HG03196 (cell line): Measurements from ENCODE around the gene UST.
"Not testable (repeated sequence)": the region's sequence is repeated elsewhere in the genome, so short reads cannot be mapped to it uniquely, and the experiment has no call there.

Experiments used
- ATAC-seq: cut with Tn5 transposase; IDR thresholded peaks from one replicate; pipeline ENCODE4 v1.9.1; 2021; ENCODE audit not compliant: unreplicated experiment

Gene UST

GRCh38 chr6:148967541-148967956 is 220.7 kb downstream of the UST start:
- ATAC-seq, result no peak

DNA sequence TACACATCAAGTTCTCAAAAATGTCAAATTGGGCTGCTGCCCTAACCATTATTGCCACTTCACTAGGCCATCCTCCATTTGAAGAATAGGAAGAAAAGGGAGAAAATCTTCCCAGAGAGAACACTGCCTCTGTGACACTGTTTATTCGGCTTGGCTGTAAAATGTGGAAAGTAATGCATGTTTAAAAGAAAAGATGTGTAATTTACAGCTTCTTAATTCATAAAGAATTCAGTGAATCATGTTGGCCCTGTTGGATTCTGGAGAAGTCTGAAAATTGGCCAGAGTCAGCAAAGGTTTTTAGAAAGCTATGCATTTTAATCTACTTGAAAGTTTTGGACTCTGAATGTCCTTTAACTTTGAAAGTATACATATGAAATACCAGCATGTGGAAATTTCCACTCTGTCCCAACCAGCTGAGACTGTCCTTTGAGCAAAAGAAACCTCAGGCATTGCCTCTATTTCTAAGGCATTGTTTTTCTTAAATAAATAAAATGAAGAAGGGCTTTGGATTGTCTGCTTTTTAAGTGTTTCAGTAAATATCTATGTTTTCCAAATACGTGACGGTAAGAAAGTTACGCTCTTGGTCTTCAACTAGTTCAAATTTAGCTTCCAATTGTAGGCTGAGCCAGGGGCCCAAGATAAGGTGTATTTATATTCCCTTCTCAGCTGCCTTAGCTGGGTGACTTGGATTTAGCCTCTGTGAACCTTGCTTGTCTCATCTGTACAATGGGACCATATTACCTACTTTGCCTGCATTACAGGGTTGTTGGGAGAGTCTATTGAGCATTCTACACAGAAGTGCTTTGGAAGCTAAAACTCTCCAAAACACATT is 222.2 kb downstream of the UST start:
- ATAC-seq, result no peak

DNA sequence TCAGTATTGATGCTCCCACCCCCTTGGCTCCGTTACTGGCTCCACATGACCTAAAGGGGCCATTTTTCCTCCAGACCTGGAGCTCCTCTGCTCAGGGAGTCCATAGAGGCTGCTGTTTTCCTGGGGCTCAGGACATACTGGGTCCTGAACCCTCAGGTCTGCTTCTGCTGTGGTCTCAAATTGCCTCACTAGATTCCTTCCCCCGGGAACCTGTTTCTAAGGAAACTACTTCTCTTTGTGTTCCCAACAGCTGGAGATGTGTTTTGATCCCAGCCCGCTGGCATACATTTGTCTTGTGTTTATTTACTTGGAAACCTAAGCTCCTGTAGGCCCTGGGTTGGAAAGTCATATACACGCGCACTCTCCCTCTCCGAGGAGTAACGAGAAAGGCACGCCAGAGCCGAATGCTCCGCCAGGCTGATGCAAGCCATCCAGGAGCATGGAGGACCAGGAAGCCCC is 222.8 kb downstream of the UST start:
- ATAC-seq, result no peak

- ATAC-seq, result no peak
These were observed 224.4 kb downstream of the UST start for GRCh38 chr6:148971031-148971927.

- ATAC-seq, result no peak
These were observed 225.7 kb downstream of the UST start for GRCh38 chr6:148972481-148972880.

GRCh38 chr6:148973538-148974208 is 226.8 kb downstream of the UST start:
- no peak for ATAC-seq

DNA sequence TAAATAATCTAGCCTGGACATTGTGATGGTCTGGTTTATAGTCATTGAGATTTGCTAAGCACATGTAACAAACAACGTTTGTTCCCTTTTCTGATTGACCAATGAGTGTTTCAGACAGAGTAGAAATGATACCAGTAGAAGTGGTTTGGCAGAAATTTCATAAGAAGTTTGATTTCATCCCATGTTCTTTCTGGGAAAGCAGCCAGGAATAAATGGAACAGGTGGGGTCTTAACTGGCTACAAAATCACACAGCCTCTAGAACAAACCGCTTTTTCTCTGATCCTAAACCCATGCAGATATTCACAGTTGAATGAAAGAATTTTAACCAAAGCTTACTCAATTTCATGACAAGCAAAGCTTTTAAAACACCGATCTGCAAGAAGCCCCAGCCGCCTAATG is 227.5 kb downstream of the UST start:
- no peak for ATAC-seq

- ATAC-seq, result not testable (repeated sequence)
These were observed 231.5 kb downstream of the UST start for GRCh38 chr6:148978298-148978697.

GRCh38 chr6:148979014-148979901 is 232.4 kb downstream of the UST start:
- ATAC-seq, result no peak

GRCh38 chr6:148980234-148980633 is 233.4 kb downstream of the UST start:
- no peak for ATAC-seq

DNA sequence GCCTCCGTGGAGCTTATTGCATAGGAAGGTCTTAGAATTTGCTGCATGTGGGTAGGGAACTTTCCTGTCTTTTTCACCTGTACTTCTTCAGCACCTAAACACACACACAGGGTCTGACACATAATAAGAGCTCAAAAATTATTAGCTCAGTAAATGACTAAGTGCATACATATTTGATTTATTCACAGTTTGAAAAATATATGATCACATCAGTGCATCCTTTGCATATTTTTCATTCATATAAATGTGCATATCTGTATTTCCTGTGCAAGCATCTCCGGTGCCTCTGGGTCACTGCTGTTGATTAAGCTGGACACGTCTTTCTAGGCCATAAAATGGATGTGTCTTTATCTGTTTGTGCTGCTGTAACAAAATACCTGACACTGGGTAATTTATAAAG is 234.7 kb downstream of the UST start:
- no peak for ATAC-seq

- no peak for ATAC-seq
These were observed 236.4 kb downstream of the UST start for GRCh38 chr6:148983101-148983761.

GRCh38 chr6:148983966-148984365 is 237.1 kb downstream of the UST start:
- ATAC-seq, result no peak

DNA sequence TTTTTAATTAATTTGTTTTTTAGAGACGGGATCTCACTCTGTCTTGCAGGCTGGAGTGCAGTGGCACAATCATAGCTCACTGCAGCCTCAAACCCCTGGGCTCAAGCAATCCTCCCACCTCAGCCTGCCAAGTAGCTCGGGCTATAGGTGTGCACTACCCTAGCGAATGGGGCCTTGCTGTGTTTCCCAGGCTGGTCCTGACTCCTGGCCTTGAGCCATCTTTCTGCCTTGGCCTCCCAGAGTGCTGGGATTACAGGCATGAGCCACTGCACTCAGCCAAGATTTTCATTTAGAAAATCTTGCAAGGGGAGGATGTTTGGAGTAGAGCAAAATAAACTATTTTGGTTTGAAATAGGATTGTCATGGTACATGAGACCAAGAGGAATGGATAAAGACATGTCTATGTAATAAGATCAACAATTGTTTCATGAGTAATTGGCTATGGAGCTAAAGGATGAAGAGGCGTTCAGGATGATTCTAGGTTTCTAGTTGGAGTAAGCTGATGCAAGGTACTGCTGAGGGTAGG is 237.8 kb downstream of the UST start:
- ATAC-seq, result no peak

DNA sequence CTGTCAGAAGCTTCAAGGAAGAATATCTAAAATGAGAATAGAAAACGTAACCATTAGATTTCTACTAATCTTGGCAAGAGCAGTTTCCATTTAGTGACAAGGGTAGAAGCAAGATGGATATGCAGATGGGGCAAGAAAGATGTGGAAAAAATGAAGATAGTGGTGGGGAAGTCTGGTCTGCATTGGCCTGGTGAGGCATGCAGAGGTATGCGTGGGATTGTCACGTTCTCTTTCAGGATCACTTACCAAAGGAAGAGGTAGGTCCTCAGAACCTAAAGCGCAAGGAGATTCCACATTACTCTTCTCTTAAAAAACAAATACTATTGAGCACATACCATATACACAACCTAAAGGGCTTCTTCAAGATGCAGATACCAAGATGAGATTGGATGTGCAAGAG is 238.7 kb downstream of the UST start:
- no peak for ATAC-seq

GRCh38 chr6:148986608-148987007 is 239.8 kb downstream of the UST start:
- no peak for ATAC-seq

GRCh38 chr6:148987982-148988381 is 241.2 kb downstream of the UST start:
- ATAC-seq, result no peak

DNA sequence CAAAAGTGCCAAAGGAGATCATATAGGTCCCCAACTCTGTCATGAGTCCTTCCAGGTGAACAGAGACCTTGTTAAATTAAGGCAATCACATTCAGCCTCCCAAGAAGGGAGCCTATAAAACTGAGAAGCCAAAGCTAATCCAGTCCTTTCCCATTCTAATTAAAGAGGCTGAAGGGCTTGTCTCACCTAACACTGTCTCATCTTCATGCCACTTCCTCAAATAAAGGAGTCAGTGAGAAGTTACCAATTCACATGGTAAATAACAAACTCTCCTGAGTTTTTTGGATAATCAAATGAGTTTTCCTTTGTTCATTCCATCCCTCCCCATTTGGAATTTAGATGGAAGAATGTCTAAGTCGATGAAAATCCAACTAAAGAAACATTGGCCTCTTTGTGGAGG is 242.8 kb downstream of the UST start:
- ATAC-seq, result no peak

DNA sequence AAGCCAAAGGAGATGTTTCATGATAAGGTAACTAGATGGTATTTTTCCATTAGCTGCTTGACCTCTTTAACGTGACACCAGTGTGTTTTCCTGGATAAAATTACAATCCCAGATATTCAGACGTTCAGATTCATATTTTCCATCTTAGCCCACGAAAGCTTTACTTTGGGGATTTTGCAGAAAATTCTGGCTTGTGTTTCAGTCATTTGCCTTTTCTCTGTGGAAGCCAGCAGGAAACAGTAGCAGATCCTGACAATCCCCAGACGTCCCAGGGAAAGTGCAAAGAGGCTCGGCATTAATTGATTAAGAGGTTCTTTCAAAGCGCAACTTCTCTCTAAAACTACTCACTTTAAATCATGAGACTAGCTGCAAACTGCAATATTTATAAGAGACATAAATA is 243.6 kb downstream of the UST start:
- no peak for ATAC-seq

DNA sequence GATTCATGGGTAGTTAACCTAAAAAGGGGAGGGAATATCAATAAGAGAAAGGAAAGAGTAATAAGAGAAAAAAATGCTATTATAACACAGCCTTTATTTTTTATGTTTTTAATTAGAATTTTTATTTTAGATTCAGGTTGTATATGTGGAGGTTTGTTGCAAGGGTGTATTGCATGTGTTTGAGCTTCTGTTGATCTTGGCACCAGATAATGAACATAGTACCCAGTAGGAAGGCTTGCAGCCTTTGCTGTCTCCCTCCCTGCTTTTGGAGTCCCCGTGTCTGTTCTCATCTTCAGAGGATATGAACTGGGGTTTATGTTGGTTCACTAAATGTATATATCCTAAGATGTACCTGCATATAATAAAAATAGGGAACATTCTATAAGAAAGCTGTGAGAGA is 250.0 kb downstream of the UST start:
- ATAC-seq, result no peak
